ENCODE results near the gene STARD9.
"Not testable (repeated sequence)": the region's sequence is repeated elsewhere in the genome, so short reads cannot be mapped to it uniquely, and the experiment has no call there.

The STARD9 gene

GRCh38 chr15:42632105-42632675, 56.8 kb downstream of the STARD9 start:
- no peak for DNase-seq

DNA sequence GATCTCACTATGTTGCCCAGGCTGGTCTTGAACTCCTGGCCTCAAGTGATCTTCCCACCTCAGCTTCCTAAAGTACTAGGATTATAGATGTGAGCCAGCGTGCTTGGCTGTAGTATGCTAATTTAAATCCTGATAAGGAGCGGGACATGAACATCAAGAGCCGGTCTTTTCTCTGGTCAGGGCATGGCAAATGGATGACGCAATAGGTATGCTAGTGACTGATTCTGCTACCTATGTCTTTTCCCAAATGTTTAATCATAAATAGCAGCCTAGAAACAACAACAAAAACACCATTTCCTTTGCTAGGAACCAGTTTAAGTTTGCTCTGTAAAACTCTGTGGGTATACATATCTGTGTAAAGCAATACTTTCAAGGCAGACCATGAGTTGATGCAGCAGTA, 64.7 kb downstream of the STARD9 start:
- no peak for DNase-seq

GRCh38 chr15:42650208-42651066, 75.0 kb downstream of the STARD9 start:
- peak; percentile 73 for DNase-seq

DNA sequence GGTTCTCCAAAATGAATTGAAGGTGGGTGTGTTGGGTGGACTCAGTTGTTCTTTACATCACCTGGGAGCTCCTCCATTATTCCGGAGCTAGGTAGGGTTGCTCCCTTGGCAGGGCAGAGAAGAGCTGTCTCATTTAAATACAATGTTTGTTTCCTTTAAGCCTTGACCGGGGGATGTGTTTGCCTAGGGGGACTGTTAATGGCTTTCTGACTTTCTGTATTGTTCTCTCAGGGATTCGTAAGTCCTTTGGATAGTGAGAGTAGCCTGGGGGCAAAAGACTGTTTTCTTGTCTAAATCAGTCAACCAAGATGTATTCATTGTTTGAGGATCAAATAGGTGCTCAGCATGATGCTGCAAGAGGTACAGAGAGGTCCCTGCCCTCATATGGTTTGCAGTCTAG, 90.4 kb downstream of the STARD9 start:
- no peak for DNase-seq

DNA sequence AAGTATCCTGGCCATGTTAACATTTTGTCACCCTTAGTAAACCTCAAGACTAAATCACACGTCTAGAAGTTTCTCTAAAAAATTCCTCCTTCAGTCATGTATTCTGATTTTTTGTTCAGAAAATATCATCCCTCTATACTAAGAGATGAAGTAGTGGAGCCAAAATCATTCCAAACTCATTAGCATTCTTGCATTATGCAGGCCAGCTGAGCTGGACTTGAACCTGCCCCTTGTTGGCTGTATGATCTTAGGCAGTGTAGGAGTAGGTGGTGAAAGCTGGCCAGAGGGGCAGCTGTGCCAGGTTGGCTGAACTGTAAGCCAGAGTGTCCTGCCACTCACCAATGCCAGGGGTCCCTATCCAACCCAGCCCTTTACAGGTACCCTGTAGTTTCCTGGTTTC, 92.4 kb downstream of the STARD9 start:
- no peak for DNase-seq

GRCh38 chr15:42670451-42670850, 95.0 kb downstream of the STARD9 start:
- DNase-seq, result no peak

DNA sequence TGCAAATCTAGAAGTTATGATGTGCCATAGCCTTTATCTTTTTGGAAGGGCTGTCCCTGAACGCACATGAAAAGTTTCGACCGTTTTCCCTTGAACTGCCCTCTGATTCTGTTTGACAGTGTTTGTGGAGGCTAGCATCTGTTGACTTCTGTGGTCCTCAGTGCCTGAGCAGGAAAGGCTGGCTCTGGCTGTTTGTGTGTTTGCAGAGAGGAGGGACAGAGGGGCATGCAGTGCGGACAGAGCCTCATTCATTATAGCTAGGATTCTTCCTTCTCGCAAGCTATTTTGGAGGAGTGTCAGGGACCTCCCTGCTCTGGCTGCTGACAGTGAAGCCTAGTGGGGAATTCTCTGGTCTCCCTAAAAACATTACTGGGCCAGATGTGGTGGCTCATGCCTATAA, 97.0 kb downstream of the STARD9 start:
- no peak for DNase-seq

GRCh38 chr15:42674472-42674871, 99.1 kb downstream of the STARD9 start:
- no peak for DNase-seq

GRCh38 chr15:42675021-42675420, 99.6 kb downstream of the STARD9 start:
- DNase-seq, result no peak

DNA sequence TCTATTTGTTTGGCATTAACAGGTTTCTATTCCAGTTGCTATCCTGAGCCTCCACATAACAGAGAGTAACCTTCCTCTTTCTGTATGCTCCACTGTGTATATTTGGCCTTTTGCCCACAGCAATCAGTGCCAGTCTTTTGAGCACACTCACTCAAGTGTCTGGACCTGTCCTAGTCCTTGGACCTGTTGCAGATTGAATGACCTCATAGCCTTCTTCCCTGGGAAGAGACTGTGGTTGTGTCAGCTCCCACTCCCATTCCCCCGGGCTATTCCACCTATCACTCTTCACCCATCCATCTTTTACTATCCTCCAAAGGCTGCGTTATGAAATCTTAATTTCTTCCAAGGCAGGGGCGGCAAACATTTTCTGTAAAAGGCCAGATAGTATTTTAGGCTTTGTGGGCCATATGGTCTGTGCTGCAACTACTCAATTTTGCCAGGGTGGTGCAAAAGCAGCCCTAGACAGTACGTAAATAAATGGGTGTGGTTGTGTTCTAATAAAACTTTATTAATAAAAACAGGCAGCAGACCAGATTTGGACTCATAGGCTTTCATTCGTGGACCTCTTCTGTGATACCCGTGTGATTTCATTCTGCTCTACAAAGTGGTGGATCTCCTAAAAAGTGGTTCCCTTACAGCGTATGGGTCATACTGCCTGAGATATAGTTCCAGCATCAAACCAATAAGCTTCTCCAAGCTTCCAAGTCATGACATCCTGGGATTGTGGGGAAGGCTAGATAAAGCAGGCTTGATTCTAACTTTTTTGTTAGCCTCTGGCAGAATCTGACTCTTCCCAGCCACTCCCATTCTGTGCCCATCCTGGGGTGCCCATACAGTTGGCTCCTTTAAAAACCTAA, 104.1 kb downstream of the STARD9 start:
- no peak for DNase-seq

DNA sequence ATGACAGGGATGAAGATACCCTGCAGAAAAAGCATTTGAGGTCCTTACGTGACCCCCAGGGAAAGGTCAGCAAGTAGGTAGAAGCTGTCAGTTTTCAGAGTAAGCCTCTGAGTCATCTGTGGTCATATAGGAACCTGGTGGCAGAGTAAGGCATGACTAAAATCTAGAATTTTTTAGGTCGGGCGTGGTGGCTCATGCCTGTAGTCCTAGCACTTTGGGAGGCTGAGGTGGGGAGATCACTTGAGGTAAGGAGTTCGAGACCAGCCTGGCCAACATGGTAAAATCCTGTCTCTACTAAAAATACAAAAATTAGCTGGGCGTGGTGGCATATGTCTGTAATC, 104.7 kb downstream of the STARD9 start:
- DNase-seq, result not testable (repeated sequence)

- DNase-seq, result no peak
Measured at GRCh38 chr15:42681119-42681518, 105.7 kb downstream of the STARD9 start.

DNA sequence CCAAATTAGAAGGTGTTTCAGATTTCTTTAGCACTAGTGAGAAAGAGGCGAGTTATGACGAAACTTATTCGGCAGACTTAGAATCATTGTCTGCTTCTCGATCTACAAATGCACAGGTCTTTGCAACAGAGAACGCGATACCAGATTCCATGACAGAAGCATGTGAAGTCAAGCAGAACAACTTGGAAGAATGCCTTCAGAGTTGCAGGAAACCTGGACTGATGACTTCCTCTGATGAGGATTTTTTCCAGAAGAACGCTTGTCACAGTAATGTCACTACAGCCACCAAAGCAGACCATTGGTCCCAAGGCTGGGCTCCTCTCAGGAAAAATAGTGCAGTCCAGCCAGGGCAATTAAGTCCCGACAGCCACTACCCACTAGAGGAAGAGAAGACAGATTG, 110.9 kb downstream of the STARD9 start:
- no peak for DNase-seq

DNA sequence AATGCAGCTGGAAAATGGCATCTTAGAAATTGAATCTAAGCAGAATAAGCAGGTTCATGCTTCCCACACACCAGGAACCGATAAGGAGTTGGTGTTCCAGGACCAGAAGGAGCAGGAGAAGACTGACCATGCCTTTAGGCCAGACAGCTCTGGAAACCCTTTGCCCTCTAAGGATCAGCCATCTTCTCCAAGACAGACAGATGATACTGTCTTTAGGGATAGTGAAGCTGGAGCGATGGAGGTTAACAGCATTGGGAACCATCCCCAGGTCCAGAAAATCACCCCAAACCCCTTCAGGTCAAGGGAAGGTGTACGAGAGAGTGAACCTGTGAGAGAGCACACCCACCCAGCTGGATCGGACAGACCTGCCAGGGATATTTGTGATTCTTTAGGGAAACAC, 112.3 kb downstream of the STARD9 start:
- DNase-seq, result no peak

DNA sequence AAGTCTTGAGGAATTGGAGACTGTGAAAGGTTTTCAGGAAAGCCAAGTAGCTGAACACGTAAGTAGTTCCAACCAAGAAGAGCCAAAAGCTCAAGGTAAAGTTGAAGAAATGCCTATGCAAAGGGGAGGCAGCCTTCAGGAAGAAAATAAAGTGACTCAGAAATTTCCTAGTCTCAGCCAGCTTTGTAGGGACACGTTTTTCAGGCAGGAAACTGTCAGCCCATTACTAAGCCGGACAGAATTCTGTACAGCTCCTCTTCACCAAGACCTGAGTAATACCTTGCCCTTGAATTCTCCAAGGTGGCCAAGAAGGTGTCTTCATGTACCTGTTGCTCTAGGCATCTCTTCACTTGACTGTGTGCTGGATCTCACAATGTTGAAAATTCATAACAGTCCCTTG, 112.9 kb downstream of the STARD9 start:
- DNase-seq, result no peak

- DNase-seq, result no peak
Measured at GRCh38 chr15:42691308-42691707, 115.9 kb downstream of the STARD9 start.

- DNase-seq, result no peak
Measured at GRCh38 chr15:42691770-42692169, 116.4 kb downstream of the STARD9 start.

DNA sequence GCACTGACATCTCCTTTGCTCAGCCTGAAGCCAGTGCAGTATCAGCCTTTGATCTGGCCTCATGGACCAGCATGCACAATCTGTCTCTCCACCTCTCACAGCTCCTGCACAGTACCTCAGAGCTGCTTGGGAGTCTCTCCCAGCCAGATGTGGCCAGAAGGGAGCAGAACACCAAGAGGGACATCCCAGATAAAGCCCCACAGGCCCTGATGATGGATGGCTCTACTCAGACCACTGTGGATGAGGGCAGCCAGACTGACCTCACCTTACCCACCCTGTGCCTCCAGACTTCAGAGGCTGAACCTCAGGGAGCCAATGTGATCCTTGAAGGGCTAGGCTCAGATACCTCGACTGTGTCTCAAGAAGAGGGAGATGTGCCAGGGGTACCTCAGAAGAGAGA, 117.1 kb downstream of the STARD9 start:
- no peak for DNase-seq

DNA sequence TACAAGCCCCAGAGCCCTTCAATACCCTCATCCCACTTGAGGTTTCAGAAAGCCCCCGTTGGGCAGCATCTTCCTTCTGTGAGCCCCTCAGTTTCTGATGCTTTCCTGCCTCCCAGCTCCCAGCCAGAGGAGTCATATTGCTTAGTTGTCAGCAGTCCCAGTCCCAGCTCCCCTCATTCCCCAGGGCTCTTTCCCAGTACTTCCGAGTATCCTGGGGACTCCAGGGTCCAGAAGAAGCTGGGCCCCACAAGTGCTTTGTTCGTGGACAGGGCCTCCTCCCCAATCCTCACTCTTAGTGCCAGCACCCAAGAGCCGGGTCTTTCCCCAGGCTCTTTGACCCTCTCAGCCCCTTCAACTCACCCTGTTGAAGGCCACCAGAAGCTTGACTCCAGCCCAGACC, 117.6 kb downstream of the STARD9 start:
- no peak for DNase-seq

DNA sequence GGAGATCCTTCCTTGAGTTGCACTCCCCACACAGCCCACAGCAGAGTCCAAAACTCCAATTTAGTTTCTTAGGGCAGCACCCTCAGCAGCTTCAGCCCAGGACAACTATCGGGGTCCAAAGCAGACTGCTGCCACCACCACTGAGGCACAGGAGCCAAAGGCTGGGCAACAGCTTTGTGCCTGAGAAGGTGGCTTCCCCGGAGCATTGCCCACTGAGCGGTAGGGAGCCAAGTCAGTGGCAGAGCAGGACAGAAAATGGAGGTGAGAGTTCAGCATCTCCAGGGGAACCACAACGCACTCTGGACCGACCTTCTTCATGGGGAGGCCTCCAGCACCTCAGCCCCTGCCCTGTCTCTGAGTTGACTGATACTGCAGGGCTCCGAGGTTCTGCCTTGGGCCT, 118.1 kb downstream of the STARD9 start:
- no peak for DNase-seq

DNA sequence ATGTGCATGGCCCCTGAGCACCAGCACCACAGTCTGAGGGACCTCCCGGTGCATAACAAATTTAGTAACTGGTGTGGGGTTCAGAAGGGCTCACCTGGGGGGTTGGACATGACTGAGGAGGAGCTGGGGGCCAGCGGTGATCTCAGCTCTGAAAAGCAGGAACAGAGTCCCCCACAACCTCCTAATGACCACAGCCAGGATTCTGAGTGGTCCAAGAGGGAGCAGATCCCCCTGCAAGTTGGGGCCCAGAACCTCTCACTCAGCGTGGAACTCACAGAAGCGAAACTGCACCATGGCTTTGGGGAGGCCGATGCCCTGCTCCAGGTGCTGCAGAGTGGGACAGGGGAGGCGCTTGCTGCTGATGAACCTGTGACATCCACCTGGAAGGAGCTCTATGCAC, 118.5 kb downstream of the STARD9 start:
- no peak for DNase-seq

DNA sequence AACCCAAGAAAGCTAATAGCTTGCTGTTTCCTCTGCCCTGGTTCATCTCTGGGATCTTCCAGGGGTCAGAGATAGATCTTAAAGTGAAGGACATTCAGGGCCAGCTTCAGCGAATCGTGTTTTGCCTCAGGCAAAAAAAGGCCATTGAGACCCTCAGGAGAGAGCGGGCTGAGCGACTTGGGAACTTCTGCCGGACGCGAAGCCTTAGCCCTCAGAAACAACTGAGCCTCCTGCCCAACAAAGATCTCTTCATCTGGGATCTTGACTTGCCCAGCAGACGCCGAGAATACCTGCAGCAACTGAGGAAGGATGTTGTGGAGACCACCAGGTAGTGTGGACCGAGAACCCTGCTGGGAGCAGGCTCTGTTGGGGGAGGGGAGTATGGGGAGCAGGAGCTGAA, 119.0 kb downstream of the STARD9 start:
- no peak for DNase-seq

GRCh38 chr15:42695527-42696071, 120.2 kb downstream of the STARD9 start:
- DNase-seq, result no peak

DNA sequence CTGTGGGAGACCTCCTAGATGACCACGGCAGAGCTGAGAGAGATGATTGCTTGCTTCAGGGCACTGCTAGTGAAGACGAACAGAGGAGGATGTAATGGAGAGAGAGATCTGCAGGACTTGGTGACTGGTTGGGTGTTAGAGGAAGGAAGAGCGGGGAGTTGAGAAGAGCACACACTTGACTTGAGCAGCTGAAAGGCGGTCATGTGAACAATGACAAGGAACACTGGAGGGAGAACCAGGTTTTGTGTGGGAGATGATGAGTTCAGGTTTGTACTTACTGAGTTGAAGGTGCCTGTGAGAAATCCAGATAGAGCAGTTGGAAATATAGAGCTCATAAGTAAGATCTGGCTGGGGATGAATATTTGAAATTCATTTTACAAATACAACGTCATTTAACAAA, 121.2 kb downstream of the STARD9 start:
- DNase-seq, result no peak

Measured in kidney glomerular epithelial cell (primary cell).